GM12878 (cell line): ENCODE results near the gene SIMC1. TPM values are rescaled to one million over a fixed set of nuclear protein-coding genes. Genes with fewer than 3 reads are reported as not detected.

ENCODE experiments used
- ATAC-seq: fragments of 200-7000 bp; cut with Tn5 transposase; 3 replicates; pipeline ENCODE4 v1.9.1; 2020; ENCODE audit warnings: mild to moderate bottlenecking, moderate library complexity
- BruUV-seq: library from RNA; stranded (reverse); fragments of 400-500 nt; replicated peaks from 2 replicates; lab custom pipeline; 2021; lab: Mats Ljungman, UMichigan
- CTCF ChIA-PET: fragments of 300-600 bp; sonication (Branson Sonifier 250); formaldehyde crosslinking; extraction: SDS; loops from one replicate; lab custom pipeline; 2021; ENCODE audit warnings: inconsistent platforms; lab: Yijun Ruan, JAX
- POLR2A ChIA-PET: fragments of 350-600 bp; formaldehyde crosslinking; extraction: SDS; loops from one replicate; lab custom pipeline; 2021; ENCODE audit warnings: inconsistent platforms; lab: Charles Lee
- RAD21 ChIA-PET: fragments of 300-600 bp; sonication (Branson Sonifier 250); formaldehyde crosslinking; loops from one replicate; lab custom pipeline; 2023; ENCODE audit warnings: antibody characterized with exemption; ENCODE audit not compliant: unreplicated experiment; lab: Charles Lee
- SMC1A ChIA-PET: fragments of 300-600 bp; sonication (Branson Sonifier 250); formaldehyde crosslinking; loops from one replicate; lab custom pipeline; 2023; ENCODE audit not compliant: unreplicated experiment, uncharacterized antibody; lab: Charles Lee
- DNase-seq: peaks from one replicate; pipeline ENCODE4 v3.0.0-alpha.2; 2011; ENCODE audit warnings: low read depth, low spot score
- FAIRE-seq: peaks from 3 replicates; lab custom pipeline; 2011; peaks lifted over from hg19 to GRCh38; lab: Jason Lieb, UNC
- H2AFZ ChIP-seq: 2 replicates; pipeline ENCODE4 v1.6.0; 2011; ENCODE audit warnings: low read depth, low read length, control low read depth; ENCODE audit not compliant: control insufficient read depth
- H3K27ac ChIP-seq: 2 replicates; pipeline ENCODE4 v1.5.1; 2011; ENCODE audit warnings: control low read depth; ENCODE audit not compliant: control insufficient read depth, insufficient read depth
- H3K27me3 ChIP-seq, 2 experiments: replicated peaks in 1 of 2; 2 replicates each; pipeline versions ENCODE4 v1.6.0 to v1.6.1; 2011; ENCODE audit warnings: low read length in 1 of 2; ENCODE audit not compliant: control insufficient read depth in 2 of 2, insufficient read depth in 2 of 2
- H3K36me3 ChIP-seq, 2 experiments: 2 replicates each; pipeline ENCODE4 v1.5.1; 2011; ENCODE audit warnings: low read length in 1 of 2; ENCODE audit not compliant: control insufficient read depth in 2 of 2, insufficient read depth in 2 of 2
- H3K4me1 ChIP-seq: 2 replicates; pipeline ENCODE4 v1.6.1; 2011; ENCODE audit warnings: mild to moderate bottlenecking, low read length, moderate library complexity, mixed read lengths; ENCODE audit not compliant: control insufficient read depth, insufficient read depth
- H3K4me2 ChIP-seq: 2 replicates; pipeline ENCODE4 v1.6.0; 2011; ENCODE audit warnings: control low read depth; ENCODE audit not compliant: control insufficient read depth, insufficient read depth
- H3K4me3 ChIP-seq: fragments of 200-600 bp; sonication (generic); 2 replicates; pipeline ENCODE4 v1.5.1; 2016
- H3K79me2 ChIP-seq: 2 replicates; pipeline ENCODE4 v1.6.0; 2011; ENCODE audit warnings: low read length; ENCODE audit not compliant: control insufficient read depth, insufficient read depth
- H3K9ac ChIP-seq: 2 replicates; pipeline ENCODE4 v1.8.0; 2011; ENCODE audit warnings: low read length, control low read depth, mixed read lengths; ENCODE audit not compliant: control insufficient read depth, insufficient read depth
- H3K9me3 ChIP-seq: replicated peaks from 3 replicates; pipeline ENCODE4 v1.5.1; 2011; ENCODE audit warnings: mild to moderate bottlenecking, low read length; ENCODE audit not compliant: control insufficient read depth, insufficient read depth
- H4K20me1 ChIP-seq: 2 replicates; pipeline ENCODE4 v1.6.0; 2011; ENCODE audit not compliant: control insufficient read depth, insufficient read depth
- ASH2L ChIP-seq: fragments of 300-600, 200-600 bp; sonication (generic); IDR thresholded peaks from 2 replicates; pipeline ENCODE4 v1.6.1; 2017; ENCODE audit warnings: low read depth, mild to moderate bottlenecking, borderline replicate concordance
- BCL11A ChIP-seq: IDR thresholded peaks from 2 replicates; pipeline ENCODE4 v1.6.1; 2011; ENCODE audit warnings: low read depth, low read length
- FOXM1 ChIP-seq: IDR thresholded peaks from 2 replicates; pipeline ENCODE4 v1.6.1; 2012; ENCODE audit warnings: low read depth, mild to moderate bottlenecking, inconsistent platforms, low read length, moderate library complexity
- HDGF ChIP-seq: fragments of 450-650 bp; IDR thresholded peaks from 2 replicates; pipeline ENCODE4 v1.6.1; 2016; ENCODE audit warnings: antibody characterized with exemption
- IKZF2 ChIP-seq, 2 experiments: fragments of 450-650 bp; IDR thresholded peaks; 2 replicates each; pipeline ENCODE4 v1.6.1; 2017; ENCODE audit warnings: mild to moderate bottlenecking in 2 of 2, moderate library complexity in 2 of 2
- LARP7 ChIP-seq: fragments of 450-650 bp; IDR thresholded peaks from 2 replicates; pipeline ENCODE4 v1.6.1; 2017; ENCODE audit warnings: mild to moderate bottlenecking
- MTA2 ChIP-seq: fragments of 450-650 bp; IDR thresholded peaks from 2 replicates; pipeline ENCODE4 v1.6.1; 2016; ENCODE audit warnings: low read depth, mild to moderate bottlenecking, moderate library complexity
- MTA3 ChIP-seq: IDR thresholded peaks from 2 replicates; pipeline ENCODE4 v1.6.1; 2012; ENCODE audit warnings: low read length, inconsistent platforms, borderline replicate concordance
- RELA ChIP-seq: fragments of 450-650 bp; IDR thresholded peaks from 2 replicates; pipeline ENCODE4 v1.8.0; 2014; ENCODE audit warnings: borderline replicate concordance; ENCODE audit not compliant: partially characterized antibody
- RELB ChIP-seq: fragments of 450-650 bp; IDR thresholded peaks from 2 replicates; pipeline ENCODE4 v1.6.1; 2017; ENCODE audit warnings: low read depth, mild to moderate bottlenecking, moderate library complexity
- USF2 ChIP-seq: IDR thresholded peaks from 2 replicates; pipeline ENCODE4 v1.6.1; 2011; ENCODE audit warnings: low read depth, low read length, improper control_type of control experiment, borderline replicate concordance
- ZBTB4 ChIP-seq: fragments of 450-650 bp; formaldehyde crosslinking; IDR thresholded peaks from 2 replicates; pipeline ENCODE4 v1.4.0; 2022; ENCODE audit warnings: mild to moderate bottlenecking, moderate library complexity
- ZNF217 ChIP-seq: fragments of 450-650 bp; IDR thresholded peaks from 2 replicates; pipeline ENCODE4 v1.6.1; 2017; ENCODE audit warnings: antibody characterized with exemption, mild to moderate bottlenecking
- ZNF24 ChIP-seq: fragments of 450-650 bp; IDR thresholded peaks from 2 replicates; pipeline ENCODE4 v1.6.1; 2017; ENCODE audit warnings: antibody characterized with exemption, mild to moderate bottlenecking
- WGBS: methylation state at CpG from one replicate; pipeline ENCODE4 v1.1.6; 2016; ENCODE audit warnings: low lambda C conversion rate; ENCODE audit not compliant: insufficient replicate concordance, insufficient coverage; ENCODE audit errors: missing lambda C conversion rate; 5-methylcytosine and 5-hydroxymethylcytosine counted together
- in situ Hi-C: fragments of 300-500 bp; cut with MboI; formaldehyde crosslinking; loops from 9 replicates; pipeline ENCODE4 v1.14.3; 2018; ENCODE audit warnings: mixed read lengths
- intact Hi-C: fragments of 100-400 bp; cut with micrococcal nuclease; formaldehyde crosslinking; loops from one replicate; pipeline ENCODE4 v1.14.2; 2022; ENCODE audit not compliant: unreplicated experiment
- polyA plus RNA-seq, 11 experiments: library from polyadenylated mRNA; depleted of rRNA in 4 of 11; unstranded in 6 of 11; stranded (reverse) in 5 of 11; fragments of >200 nt; fragmentation: Nextera tagmentation in 4 of 11; fragmentation: Illumina TruSeq in 1 of 11; extraction: Ambion mirVana in 4 of 11; extraction: Trizol in 1 of 11; gene quantifications; 1 replicate in 1 of 11; 2 replicates in 10 of 11; pipeline versions ENCODE4 v1.2.1 to v1.2.3, GENCODE V29; 2011 to 2016; ENCODE audit warnings: inconsistent platforms in 2 of 11, missing spikeins in 2 of 11, low read depth in 1 of 11
- total RNA-seq, 4 experiments: library from RNA; depleted of rRNA in 3 of 4; stranded (reverse); fragments of >200 nt in 3 of 4; fragmentation: Illumina TruSeq in 1 of 4; extraction: Trizol in 1 of 4; gene quantifications; 2 replicates each; pipeline versions ENCODE4 v1.2.1 to v1.2.3, GENCODE V29; 2013 to 2021
- TF ChIP-seq, protein P1 (sequence below): IDR thresholded peaks from 2 replicates; pipeline ENCODE4 v1.6.1; 2012; ENCODE audit warnings: improper control_type of control experiment, low read depth, low read length; ENCODE audit not compliant: insufficient replicate concordance

The SIMC1 gene
- total and polyA plus RNA-seq, 10 of the 15 experiments (the other 5 are each of a cell fraction or from before 2014, with no cell fraction given): 3.0 to 16.5 (median 10.4) TPM

GRCh38 chr5:176381979-176382378, 143.8 kb downstream of the SIMC1 start:
- no peak overlapping the region for H3K27ac ChIP-seq
- BruUV-seq: no TSS peak
- H3K36me3 ChIP-seq: peaks cover 21 to 25% of the 10 kb centered on the region in 2 experiments
- FAIRE-seq (no peak), DNase-seq (no peak), ATAC-seq (no peak)
- H3K9me3 ChIP-seq: no peaks in the 10 kb centered on the region; the same call in 2 of the 3 replicates
- H3K9ac ChIP-seq: no peak overlapping the region
- intact Hi-C loops (loop anchor here (10.0 kb wide), 1 partner anchor 153 kb away; the partner anchor contains the start of gene RNF44), in situ Hi-C loops (no loop called here)
- no peaks in the 10 kb centered on the region for H3K27me3 ChIP-seq
- ChIA-PET RAD21 (no interaction called here), CTCF (no interaction called here), SMC1A (interaction anchor here (1.0 kb wide), 1 partner anchor 54 kb away, joined by 3 read pairs; no protein-coding TSS in a partner anchor), POLR2A (no interaction called here)
- peaks cover 20% of the 10 kb centered on the region for H3K79me2 ChIP-seq
- H2AFZ ChIP-seq: no peak overlapping the region
- WGBS: 94% methylated on average over 3 of the region's 3 CpGs
- H3K4me1 ChIP-seq: peaks cover 4% of the 10 kb centered on the region
- H4K20me1 ChIP-seq: peaks cover 3% of the 10 kb centered on the region; the same call in 1 of the 2 replicates
- no peak overlapping the region for H3K4me2 ChIP-seq
- H3K4me3 ChIP-seq: no peak overlapping the region
- TF ChIP-seq ASH2L (no peak), HDGF (no peak), MTA2 (no peak), BCL11A (no peak), ZNF217 (no peak), USF2 (no peak), LARP7 (no peak), IKZF2 (IDR thresholded peaks at IDR 0.05) (no peak), ZNF24 (no peak), RELB (no peak), MTA3 (no peak), FOXM1 (no peak), RELA (no peak), ZBTB4 (CRISPR knock-in tag) (no peak)
- TF ChIP-seq, protein P1, sequence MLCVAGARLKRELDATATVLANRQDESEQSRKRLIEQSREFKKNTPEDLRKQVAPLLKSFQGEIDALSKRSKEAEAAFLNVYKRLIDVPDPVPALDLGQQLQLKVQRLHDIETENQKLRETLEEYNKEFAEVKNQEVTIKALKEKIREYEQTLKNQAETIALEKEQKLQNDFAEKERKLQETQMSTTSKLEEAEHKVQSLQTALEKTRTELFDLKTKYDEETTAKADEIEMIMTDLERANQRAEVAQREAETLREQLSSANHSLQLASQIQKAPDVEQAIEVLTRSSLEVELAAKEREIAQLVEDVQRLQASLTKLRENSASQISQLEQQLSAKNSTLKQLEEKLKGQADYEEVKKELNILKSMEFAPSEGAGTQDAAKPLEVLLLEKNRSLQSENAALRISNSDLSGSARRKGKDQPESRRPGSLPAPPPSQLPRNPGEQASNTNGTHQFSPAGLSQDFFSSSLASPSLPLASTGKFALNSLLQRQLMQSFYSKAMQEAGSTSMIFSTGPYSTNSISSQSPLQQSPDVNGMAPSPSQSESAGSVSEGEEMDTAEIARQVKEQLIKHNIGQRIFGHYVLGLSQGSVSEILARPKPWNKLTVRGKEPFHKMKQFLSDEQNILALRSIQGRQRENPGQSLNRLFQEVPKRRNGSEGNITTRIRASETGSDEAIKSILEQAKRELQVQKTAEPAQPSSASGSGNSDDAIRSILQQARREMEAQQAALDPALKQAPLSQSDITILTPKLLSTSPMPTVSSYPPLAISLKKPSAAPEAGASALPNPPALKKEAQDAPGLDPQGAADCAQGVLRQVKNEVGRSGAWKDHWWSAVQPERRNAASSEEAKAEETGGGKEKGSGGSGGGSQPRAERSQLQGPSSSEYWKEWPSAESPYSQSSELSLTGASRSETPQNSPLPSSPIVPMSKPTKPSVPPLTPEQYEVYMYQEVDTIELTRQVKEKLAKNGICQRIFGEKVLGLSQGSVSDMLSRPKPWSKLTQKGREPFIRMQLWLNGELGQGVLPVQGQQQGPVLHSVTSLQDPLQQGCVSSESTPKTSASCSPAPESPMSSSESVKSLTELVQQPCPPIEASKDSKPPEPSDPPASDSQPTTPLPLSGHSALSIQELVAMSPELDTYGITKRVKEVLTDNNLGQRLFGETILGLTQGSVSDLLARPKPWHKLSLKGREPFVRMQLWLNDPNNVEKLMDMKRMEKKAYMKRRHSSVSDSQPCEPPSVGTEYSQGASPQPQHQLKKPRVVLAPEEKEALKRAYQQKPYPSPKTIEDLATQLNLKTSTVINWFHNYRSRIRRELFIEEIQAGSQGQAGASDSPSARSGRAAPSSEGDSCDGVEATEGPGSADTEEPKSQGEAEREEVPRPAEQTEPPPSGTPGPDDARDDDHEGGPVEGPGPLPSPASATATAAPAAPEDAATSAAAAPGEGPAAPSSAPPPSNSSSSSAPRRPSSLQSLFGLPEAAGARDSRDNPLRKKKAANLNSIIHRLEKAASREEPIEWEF: no peak
